Measurements from ENCODE around the gene CLDN11.

Gene CLDN11

DNA sequence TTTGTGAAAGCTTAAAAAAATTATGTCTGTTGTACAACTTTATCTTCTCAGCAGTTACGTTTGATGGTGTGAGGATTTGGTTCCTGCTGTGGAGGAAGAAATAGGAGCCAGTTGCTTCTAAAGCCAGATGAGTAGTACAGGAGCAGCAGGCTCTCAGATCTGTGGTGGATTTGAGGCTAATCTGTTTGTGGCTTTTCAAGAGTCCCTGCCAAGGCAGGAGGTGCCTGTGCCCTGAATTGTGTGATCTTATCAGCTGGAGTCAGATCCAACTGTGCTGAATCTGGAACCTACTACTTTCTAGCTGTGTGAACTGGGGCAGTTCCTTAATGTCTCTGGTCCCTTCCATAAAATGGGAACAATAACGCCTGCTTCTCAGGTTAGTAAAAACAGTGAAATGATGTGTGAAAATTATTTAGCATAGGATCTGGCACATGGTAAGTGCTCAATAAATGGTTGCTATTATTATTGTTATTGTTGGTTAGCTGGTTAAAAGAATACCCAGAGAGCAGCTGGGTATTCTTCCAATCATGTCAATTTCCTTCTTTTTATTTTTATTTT, 7.7 kb downstream of the CLDN11 start:
- no peak for DNase-seq (ENCODE audit: low read depth in 2 of 3, low spot score in 2 of 3)

- no peak for DNase-seq (ENCODE audit: low read depth in 2 of 3, low spot score in 2 of 3)
Observed at GRCh38 chr3:170428095-170428494, 9.4 kb downstream of the CLDN11 start.

GRCh38 chr3:170429050-170429449, 10.4 kb downstream of the CLDN11 start:
- no peak for DNase-seq (ENCODE audit: low read depth in 2 of 3, low spot score in 2 of 3)

DNA sequence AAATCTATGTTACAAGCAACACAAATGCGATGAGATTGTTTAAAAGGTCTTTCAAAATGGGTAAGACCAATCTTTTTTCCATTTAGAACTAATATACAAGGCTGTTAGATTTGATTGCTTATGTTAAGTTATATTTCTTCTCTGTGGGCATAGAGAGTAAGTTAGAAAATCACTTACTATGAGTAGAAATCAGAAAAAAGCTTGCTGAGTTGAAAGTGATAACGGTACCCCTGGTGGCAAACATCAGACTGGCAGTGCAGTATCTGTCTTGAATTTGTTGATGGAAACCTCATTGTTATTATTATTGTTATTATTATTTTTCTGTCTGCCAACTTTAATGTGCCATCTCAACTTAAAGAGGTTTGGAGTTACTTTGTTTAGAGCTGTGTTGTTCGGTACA, 12.4 kb downstream of the CLDN11 start:
- no peak for DNase-seq (ENCODE audit: low read depth in 2 of 3, low spot score in 2 of 3)

DNA sequence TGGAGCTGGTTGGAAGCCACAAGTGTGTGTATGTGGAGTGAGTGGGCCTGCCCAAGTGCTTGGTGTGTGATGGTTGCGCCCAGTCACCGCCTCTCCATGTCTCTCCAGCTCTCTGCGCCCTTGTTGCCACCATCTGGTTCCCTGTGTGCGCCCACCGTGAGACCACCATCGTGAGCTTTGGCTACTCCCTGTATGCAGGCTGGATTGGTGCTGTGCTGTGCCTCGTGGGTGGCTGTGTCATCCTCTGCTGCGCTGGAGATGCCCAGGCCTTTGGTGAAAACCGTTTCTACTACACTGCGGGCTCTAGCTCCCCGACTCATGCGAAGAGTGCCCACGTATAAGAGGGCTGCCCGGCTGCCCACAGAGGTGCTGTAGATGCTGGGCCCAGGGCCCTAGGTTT, 13.7 kb downstream of the CLDN11 start:
- DNase-seq (ENCODE audit: low read depth in 2 of 3, low spot score in 2 of 3): no peak

DNA sequence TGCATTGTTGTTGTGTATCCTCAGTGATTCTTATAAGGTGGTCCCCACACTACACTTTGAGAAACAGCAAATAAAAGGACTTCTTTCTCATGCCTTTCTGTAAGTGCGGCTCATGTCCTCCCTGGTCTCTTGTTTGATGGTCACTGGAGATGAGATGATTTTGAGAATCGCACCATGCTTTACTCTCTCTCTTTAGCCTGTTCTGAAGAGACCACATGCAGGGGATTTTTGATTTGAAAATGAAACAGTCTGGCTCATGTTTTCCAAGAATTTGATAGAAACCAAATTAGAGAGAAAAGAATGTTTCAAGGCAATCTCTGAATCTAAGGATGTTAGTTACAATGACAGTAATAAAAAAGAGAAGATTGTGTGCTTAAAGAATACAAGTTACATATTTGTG, 18.0 kb downstream of the CLDN11 start:
- DNase-seq (ENCODE audit: low read depth in 2 of 3, low spot score in 2 of 3): no peak

DNA sequence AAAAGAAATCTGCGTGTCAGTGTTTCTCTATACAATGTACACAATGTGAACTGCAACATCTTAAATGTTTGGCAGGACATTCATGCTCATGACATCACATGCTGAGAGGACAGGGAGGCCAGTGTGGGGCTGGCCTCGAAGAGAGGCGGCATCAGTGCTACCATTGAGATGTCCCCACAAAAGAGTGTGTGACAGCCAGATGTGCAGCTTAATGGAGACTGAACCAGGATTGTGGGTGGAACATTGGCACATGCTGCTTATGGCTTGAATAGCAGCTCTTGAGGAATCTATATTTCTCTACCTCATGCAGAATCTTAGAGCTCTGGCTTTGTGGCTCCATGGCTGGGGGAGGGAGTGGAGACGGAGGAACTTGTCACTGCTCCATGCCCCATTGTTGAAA, 18.5 kb downstream of the CLDN11 start:
- DNase-seq (ENCODE audit: low read depth in 2 of 3, low spot score in 2 of 3): no peak

GRCh38 chr3:170437696-170438407, 19.2 kb downstream of the CLDN11 start:
- no peak for DNase-seq (ENCODE audit: low read depth in 2 of 3, low spot score in 2 of 3)

GRCh38 chr3:170438836-170439235, 20.2 kb downstream of the CLDN11 start:
- no peak for DNase-seq (ENCODE audit: low read depth in 2 of 3, low spot score in 2 of 3)

- DNase-seq (ENCODE audit: low read depth in 2 of 3, low spot score in 2 of 3): no peak
Observed at GRCh38 chr3:170440344-170440743, 21.7 kb downstream of the CLDN11 start.

DNA sequence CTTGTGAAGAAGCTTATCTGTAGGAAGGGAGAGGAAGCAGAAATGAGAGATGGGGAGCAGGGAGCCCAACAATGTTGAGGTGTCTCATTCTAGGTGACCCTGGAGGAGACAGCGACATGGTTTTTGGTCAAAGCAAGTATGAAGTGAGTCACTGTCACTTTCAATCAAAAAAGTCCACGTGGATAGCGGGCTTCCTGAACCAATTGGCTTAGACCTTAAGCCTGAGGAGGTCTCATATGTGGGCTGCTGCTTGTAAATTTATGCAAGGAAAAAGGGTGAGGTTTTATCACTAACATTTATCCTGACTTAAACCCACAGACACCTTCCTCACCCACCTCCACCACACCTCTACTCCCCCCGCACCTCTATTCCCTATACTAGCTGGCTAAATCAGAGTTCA, 22.7 kb downstream of the CLDN11 start:
- DNase-seq (ENCODE audit: low read depth in 2 of 3, low spot score in 2 of 3): no peak

- no peak for DNase-seq (ENCODE audit: low read depth in 2 of 3, low spot score in 2 of 3)
Observed at GRCh38 chr3:170442947-170443346, 24.3 kb downstream of the CLDN11 start.

GRCh38 chr3:170443457-170443856, 24.8 kb downstream of the CLDN11 start:
- no peak for DNase-seq (ENCODE audit: low read depth in 2 of 3, low spot score in 2 of 3)

- no peak for DNase-seq (ENCODE audit: low read depth in 2 of 3, low spot score in 2 of 3)
Observed at GRCh38 chr3:170448584-170448983, 29.9 kb downstream of the CLDN11 start.

DNA sequence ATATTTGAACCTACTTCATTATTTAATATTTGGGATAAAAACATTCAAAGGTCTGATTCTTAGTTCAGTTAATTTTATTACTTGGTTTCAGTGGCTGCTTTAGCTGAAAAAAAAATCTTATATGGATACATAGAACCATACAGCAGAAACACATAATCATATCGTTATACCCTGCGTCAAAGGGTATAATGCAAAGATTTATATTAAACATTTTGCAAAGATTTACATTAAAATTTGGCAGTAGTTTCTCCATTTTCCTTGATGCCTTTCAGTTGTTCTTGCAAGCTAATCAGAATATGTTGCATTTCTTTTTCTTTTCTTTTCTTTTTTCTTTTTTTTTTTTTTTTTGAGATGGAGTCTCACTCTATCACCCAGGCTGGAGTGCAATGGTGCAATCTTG, 31.4 kb downstream of the CLDN11 start:
- no peak for DNase-seq (ENCODE audit: low read depth in 2 of 3, low spot score in 2 of 3)

GRCh38 chr3:170454509-170454908, 35.8 kb downstream of the CLDN11 start:
- DNase-seq (ENCODE audit: low read depth in 2 of 3, low spot score in 2 of 3): no peak

DNA sequence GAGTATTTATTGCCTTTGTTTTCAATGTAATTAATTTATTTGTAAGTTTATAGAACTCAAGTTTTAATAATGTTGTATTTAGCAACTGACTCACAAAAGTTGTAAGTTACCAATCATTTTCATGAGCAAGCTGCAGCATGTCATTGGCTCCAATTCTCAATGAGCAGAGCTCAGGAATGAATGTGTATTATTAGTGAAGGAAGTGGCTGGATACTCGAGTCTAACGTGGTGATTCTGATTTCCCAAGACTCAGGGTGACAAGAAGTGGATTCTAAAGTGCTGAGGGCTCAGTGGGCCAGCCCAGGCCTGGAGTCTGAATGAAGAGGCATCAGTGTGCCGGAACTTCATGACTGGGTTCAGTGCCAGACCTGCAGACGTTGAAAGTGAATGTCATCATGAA, 39.6 kb downstream of the CLDN11 start:
- no peak for DNase-seq (ENCODE audit: low read depth in 2 of 3, low spot score in 2 of 3)

DNA sequence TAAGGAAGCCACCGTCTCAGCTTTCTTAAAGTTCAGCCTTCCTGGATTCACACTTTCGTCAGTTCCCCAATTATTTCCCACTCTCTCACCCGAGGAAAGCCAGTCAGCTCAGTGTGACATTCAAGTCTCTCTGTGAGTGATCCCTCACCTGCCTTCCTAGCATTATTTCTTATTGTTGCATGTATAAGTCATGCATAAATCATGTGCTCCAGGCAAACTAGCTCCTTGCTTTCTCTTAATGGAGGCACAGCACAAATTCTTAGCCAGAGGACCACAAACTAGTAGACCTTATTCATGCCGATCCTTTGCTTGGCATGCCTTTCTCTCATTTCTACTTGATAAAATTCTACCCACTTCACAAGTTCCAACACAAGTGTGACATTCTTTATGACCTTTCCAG, 44.3 kb downstream of the CLDN11 start:
- DNase-seq (ENCODE audit: low read depth in 2 of 3, low spot score in 2 of 3): no peak

DNA sequence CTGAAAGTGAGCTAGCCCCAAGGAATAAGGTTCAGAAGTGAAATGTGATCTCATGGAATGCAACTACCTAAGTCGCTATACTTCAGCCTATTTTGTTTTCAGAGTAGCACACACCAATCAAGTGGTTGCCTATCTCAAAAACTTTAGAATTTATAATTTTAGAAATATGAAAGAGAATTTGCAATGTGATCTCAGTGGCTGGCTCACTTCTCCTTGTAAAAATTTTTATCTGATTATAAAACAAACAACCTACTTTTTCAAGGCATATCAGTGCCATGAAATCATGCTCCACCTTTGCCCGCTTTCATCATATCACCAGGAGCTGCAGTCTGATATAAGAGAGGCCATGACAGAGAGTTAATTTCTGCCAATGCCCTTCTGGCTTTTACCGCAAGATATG, 47.3 kb downstream of the CLDN11 start:
- no peak for DNase-seq (ENCODE audit: low read depth in 2 of 3, low spot score in 2 of 3)

DNA sequence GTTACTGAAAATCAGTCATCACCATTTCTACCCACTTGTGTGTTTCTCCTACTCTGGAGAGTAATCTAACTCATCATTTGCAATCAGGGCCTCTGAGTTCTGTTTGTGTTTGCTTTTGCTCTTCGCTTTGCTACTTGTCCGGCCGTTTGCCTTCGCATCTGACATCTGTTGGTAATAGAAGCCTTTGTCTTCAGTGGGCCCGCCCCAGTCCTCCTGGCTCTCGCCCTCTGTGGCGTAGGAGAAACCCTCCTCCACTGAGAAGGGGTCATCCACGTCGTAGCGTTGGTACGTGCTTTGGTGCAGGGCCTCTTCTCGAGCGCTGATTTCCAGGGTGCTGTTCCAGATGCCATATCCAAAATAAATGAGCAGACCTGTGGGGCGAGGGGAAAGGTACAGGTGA, 48.3 kb downstream of the CLDN11 start:
- no peak for DNase-seq (ENCODE audit: low read depth in 2 of 3, low spot score in 2 of 3)

- no peak for DNase-seq (ENCODE audit: low read depth in 2 of 3, low spot score in 2 of 3)
Observed at GRCh38 chr3:170467571-170468147, 49.0 kb downstream of the CLDN11 start.

- no peak for DNase-seq (ENCODE audit: low read depth in 2 of 3, low spot score in 2 of 3)
Observed at GRCh38 chr3:170469151-170470062, 50.7 kb downstream of the CLDN11 start.
